Panc1 (cell line): ENCODE data around the gene ASRGL1. TPM values are rescaled to one million over a fixed set of nuclear protein-coding genes. Genes with fewer than 3 reads are reported as not detected.
A peak's percentile ranks its signal among the peaks of the same experiment; 100 is the strongest.

Source experiments
- ATAC-seq: fragments of 200-7000 bp; cut with Tn5 transposase; 2 replicates; pipeline ENCODE4 v1.9.1; 2020; ENCODE audit warnings: mild to moderate bottlenecking, moderate library complexity
- BruUV-seq: library from RNA; stranded (reverse); fragments of 400-500 nt; replicated peaks from 2 replicates; lab custom pipeline; 2021; lab: Mats Ljungman, UMichigan
- CTCF ChIA-PET: fragments of 300-600 bp; sonication (Branson Sonifier 250); formaldehyde crosslinking; loops from one replicate; lab custom pipeline; 2022; ENCODE audit warnings: antibody characterized with exemption; lab: Charles Lee
- POLR2A ChIA-PET: fragments of 300-600 bp; sonication (Branson Sonifier 250); formaldehyde crosslinking; loops from one replicate; lab custom pipeline; 2022; ENCODE audit warnings: antibody characterized with exemption; lab: Charles Lee
- DNase-seq: peaks from one replicate; pipeline ENCODE4 v3.0.0-alpha.2; 2010; ENCODE audit warnings: low read depth, low spot score
- H3K27ac ChIP-seq: 2 replicates; pipeline ENCODE4 v1.5.1; 2011; ENCODE audit warnings: mild to moderate bottlenecking, low read length, inconsistent platforms
- H3K27me3 ChIP-seq: fragments of 200-500 bp; sonication (Bioruptor generic); 2 replicates; pipeline ENCODE4 v1.6.0; 2014; ENCODE audit warnings: low read length, inconsistent platforms; ENCODE audit not compliant: control insufficient read depth, insufficient read depth
- H3K36me3 ChIP-seq: fragments of 200-500 bp; sonication (Bioruptor generic); 2 replicates; pipeline ENCODE4 v1.5.1; 2014; ENCODE audit warnings: inconsistent platforms, mild to moderate bottlenecking, low read length, moderate library complexity; ENCODE audit not compliant: control insufficient read depth, insufficient read depth
- H3K4me1 ChIP-seq: 2 replicates; pipeline ENCODE4 v1.5.1; 2011; ENCODE audit warnings: inconsistent platforms, mild to moderate bottlenecking, low read length, moderate library complexity; ENCODE audit not compliant: control insufficient read depth, insufficient read depth
- H3K4me3 ChIP-seq, 2 experiments: 2 replicates each; pipeline ENCODE4 v1.5.1; 2011 to 2012; ENCODE audit warnings: low read depth in 2 of 2, low read length in 2 of 2, mild to moderate bottlenecking in 2 of 2, inconsistent platforms in 1 of 2, moderate library complexity in 1 of 2
- H3K9me3 ChIP-seq: fragments of 200-500 bp; sonication (Bioruptor generic); 2 replicates; pipeline ENCODE4 v1.5.1; 2014; ENCODE audit warnings: low read depth, mild to moderate bottlenecking, inconsistent platforms, low read length, moderate library complexity; ENCODE audit not compliant: control insufficient read depth, insufficient read depth
- POLR2AphosphoS5 ChIP-seq: IDR thresholded peaks from 2 replicates; pipeline ENCODE4 v1.6.1; 2012; ENCODE audit warnings: mild to moderate bottlenecking, low read depth, low read length, moderate library complexity
- SIN3A ChIP-seq: IDR thresholded peaks from 2 replicates; pipeline ENCODE4 v1.6.1; 2012; ENCODE audit warnings: low read depth, mild to moderate bottlenecking, low read length, moderate library complexity, borderline replicate concordance; ENCODE audit not compliant: insufficient read depth
- TCF7L2 ChIP-seq: IDR thresholded peaks from 2 replicates; pipeline ENCODE4 v1.6.1; 2011; ENCODE audit warnings: mild to moderate bottlenecking, low read depth, low read length, inconsistent platforms
- in situ Hi-C: cut with HindIII; loops from 2 replicates; pipeline ENCODE4 v1.10.0; 2016; ENCODE audit warnings: low sequenced_read_pairs, low pct_unique_long_range_greater_than_20kb
- intact Hi-C: fragments of 100-400 bp; cut with micrococcal nuclease; formaldehyde crosslinking; loops from one replicate; pipeline ENCODE4 v1.10.0; 2022; ENCODE audit not compliant: unreplicated experiment
- total RNA-seq: library from RNA; stranded (reverse); gene quantifications from one replicate; pipeline ENCODE4 v1.2.1, GENCODE V29; 2021; ENCODE audit not compliant: unreplicated experiment
- TF ChIP-seq, protein P1 (sequence below), 2 experiments: IDR thresholded peaks; 2 replicates each; pipeline ENCODE4 v1.6.1; 2011 to 2012; ENCODE audit warnings: low read depth in 2 of 2, control low read depth in 1 of 2, low read length in 1 of 2, mild to moderate bottlenecking in 1 of 2, moderate library complexity in 1 of 2; ENCODE audit not compliant: insufficient read depth in 1 of 2
- TF ChIP-seq, protein P2 (sequence below): fragments of 450-650 bp; IDR thresholded peaks from 2 replicates; pipeline ENCODE4 v1.5.1; 2017; ENCODE audit warnings: mild to moderate bottlenecking

ASRGL1 gene
- total RNA-seq, 1 experiment from 2014 or later = 43.2 TPM

DNA sequence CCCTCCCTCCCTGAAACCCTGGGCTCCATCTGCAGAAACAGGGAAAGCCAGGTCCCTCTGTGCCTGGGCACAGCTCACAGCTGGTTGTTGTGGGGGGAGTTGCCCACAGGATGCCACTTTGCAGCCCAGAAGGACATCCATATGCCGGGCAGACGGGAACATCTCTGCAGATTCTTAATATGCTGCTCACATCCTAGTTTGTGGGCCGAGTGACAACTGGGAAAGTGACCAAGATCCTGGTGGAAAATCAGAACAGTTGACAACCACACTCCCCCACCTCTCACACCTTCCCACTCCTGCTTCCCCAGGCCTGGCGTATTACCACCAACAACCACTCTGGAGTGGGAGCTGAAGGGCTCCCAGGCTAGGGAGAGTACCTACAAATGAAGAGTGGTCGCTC is 74.3 kb downstream of the ASRGL1 start:
- no peak for ATAC-seq
- ChIA-PET CTCF (interaction anchor here (0.6 to 1.1 kb wide), 2 partner anchors 11 to 13 kb away, joined by 5 to 6 read pairs; no protein-coding TSS in a partner anchor), POLR2A (interaction anchor here (0.6 kb wide), 1 partner anchor 26 kb away, joined by 3 read pairs; no protein-coding TSS in a partner anchor)
- TF ChIP-seq, protein P1, sequence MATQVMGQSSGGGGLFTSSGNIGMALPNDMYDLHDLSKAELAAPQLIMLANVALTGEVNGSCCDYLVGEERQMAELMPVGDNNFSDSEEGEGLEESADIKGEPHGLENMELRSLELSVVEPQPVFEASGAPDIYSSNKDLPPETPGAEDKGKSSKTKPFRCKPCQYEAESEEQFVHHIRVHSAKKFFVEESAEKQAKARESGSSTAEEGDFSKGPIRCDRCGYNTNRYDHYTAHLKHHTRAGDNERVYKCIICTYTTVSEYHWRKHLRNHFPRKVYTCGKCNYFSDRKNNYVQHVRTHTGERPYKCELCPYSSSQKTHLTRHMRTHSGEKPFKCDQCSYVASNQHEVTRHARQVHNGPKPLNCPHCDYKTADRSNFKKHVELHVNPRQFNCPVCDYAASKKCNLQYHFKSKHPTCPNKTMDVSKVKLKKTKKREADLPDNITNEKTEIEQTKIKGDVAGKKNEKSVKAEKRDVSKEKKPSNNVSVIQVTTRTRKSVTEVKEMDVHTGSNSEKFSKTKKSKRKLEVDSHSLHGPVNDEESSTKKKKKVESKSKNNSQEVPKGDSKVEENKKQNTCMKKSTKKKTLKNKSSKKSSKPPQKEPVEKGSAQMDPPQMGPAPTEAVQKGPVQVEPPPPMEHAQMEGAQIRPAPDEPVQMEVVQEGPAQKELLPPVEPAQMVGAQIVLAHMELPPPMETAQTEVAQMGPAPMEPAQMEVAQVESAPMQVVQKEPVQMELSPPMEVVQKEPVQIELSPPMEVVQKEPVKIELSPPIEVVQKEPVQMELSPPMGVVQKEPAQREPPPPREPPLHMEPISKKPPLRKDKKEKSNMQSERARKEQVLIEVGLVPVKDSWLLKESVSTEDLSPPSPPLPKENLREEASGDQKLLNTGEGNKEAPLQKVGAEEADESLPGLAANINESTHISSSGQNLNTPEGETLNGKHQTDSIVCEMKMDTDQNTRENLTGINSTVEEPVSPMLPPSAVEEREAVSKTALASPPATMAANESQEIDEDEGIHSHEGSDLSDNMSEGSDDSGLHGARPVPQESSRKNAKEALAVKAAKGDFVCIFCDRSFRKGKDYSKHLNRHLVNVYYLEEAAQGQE (IDR thresholded peaks at IDR 0.05; ENCODE audit: insufficient read depth in 1 of 2, low read depth in 2 of 2, low read length in 1 of 2) = no peak
- TF ChIP-seq SIN3A (no peak), TCF7L2 (no peak), POLR2AphosphoS5 (no peak)
- TF ChIP-seq, protein P2, sequence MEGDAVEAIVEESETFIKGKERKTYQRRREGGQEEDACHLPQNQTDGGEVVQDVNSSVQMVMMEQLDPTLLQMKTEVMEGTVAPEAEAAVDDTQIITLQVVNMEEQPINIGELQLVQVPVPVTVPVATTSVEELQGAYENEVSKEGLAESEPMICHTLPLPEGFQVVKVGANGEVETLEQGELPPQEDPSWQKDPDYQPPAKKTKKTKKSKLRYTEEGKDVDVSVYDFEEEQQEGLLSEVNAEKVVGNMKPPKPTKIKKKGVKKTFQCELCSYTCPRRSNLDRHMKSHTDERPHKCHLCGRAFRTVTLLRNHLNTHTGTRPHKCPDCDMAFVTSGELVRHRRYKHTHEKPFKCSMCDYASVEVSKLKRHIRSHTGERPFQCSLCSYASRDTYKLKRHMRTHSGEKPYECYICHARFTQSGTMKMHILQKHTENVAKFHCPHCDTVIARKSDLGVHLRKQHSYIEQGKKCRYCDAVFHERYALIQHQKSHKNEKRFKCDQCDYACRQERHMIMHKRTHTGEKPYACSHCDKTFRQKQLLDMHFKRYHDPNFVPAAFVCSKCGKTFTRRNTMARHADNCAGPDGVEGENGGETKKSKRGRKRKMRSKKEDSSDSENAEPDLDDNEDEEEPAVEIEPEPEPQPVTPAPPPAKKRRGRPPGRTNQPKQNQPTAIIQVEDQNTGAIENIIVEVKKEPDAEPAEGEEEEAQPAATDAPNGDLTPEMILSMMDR = no peak
- intact Hi-C loops = no loop called here
- Histone ChIP-seq H3K27me3 (no peaks in the 10 kb centered on the region), H3K9me3 (no peaks in the 10 kb centered on the region), H3K4me1 (peaks cover 13% of the 10 kb centered on the region; the same call in 1 of the 2 replicates), H3K36me3 (no peaks in the 10 kb centered on the region), H3K4me3 (no peak overlapping the region), H3K27ac (no peak overlapping the region)
- no TSS peak for BruUV-seq
- in situ Hi-C loops = no loop called here
- DNase-seq = no peak

DNA sequence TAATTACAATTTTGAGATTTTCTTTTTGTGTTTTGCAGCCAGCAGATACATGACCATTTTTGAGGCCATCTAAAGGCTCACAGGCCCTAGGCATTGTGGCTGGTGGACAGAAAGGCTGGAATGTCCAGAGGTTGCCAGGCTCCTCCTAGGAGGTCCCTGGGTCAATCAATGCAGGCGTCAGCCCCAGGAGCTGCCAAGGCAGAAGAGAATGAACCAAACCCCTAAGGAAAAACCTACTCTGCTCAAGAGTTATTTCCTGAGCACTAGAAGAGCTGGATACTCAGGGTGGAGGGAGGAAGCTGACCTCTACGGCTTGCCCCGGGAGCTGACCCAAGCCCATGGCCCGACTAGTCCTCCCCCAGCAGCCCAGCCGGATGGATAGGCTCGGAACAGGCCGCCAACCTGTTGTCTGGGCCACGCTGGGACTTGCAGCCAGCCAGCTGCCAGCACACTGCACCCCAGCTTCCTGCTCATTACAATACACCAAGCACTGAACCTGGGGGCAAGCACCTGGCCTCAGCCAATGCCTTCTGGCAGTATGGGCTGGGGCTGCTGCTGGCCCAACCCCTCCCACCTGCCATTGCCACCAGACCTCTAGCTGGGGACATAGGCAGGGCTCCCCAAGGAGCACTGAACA is 75.9 kb downstream of the ASRGL1 start:
- ChIA-PET POLR2A (no interaction called here), CTCF (interaction anchor here (2.1 kb wide), 1 partner anchor 12 kb away, joined by 13 read pairs; no protein-coding TSS in a partner anchor)
- Histone ChIP-seq H3K27me3 (no peaks in the 10 kb centered on the region), H3K36me3 (no peaks in the 10 kb centered on the region), H3K9me3 (no peaks in the 10 kb centered on the region), H3K4me3 (no peak overlapping the region), H3K27ac (peak overlapping the region; percentile 55; the same call in 1 of the 2 replicates), H3K4me1 (peaks cover 13% of the 10 kb centered on the region; the same call in 1 of the 2 replicates)
- DNase-seq = no peak
- peak; percentile 14; the same call in 1 of the 2 replicates for ATAC-seq
- TF ChIP-seq, protein P1 (IDR thresholded peaks at IDR 0.05; ENCODE audit: insufficient read depth in 1 of 2, low read depth in 2 of 2, low read length in 1 of 2) = no peak
- TF ChIP-seq, protein P2 = no peak
- TF ChIP-seq POLR2AphosphoS5 (no peak), TCF7L2 (no peak), SIN3A (no peak)
- intact Hi-C loops = no loop called here
- BruUV-seq = no TSS peak
- in situ Hi-C loops = no loop called here
